HepG2 (cell line): Measurements from ENCODE around the gene MSL3B.

ENCODE experiments used
- ATAC-seq: fragments of 200-7000 bp; cut with Tn5 transposase; 3 replicates; pipeline ENCODE4 v1.9.1; 2020; ENCODE audit warnings: mild to moderate bottlenecking, moderate library complexity
- BruUV-seq: library from RNA; stranded (reverse); fragments of 400-500 nt; replicated peaks from 2 replicates; lab custom pipeline; 2021; lab: Mats Ljungman, UMichigan
- CTCF ChIA-PET: fragments of 300-600 bp; formaldehyde crosslinking; extraction: SDS; loops from one replicate; lab custom pipeline; 2021; ENCODE audit warnings: low total read pairs, inconsistent platforms, low intra/inter-chr PET ratio; lab: Yijun Ruan, JAX
- POLR2A ChIA-PET: fragments of 350-600 bp; sonication (Branson Sonifier 250); formaldehyde crosslinking; loops from one replicate; lab custom pipeline; 2020; ENCODE audit warnings: antibody characterized with exemption, inconsistent platforms; lab: Yijun Ruan, JAX
- DNase-seq: peaks from one replicate; pipeline ENCODE4 v3.0.0-alpha.2; 2015; ENCODE audit warnings: low spot score
- FAIRE-seq: peaks from 3 replicates; lab custom pipeline; 2011; peaks lifted over from hg19 to GRCh38; lab: Jason Lieb, UNC
- H2AFZ ChIP-seq: one replicate; pipeline ENCODE4 v1.6.1; 2011; ENCODE audit warnings: low read length, inconsistent platforms
- H3K27ac ChIP-seq: fragments of 300-600 bp; 3 replicates; pipeline ENCODE4 v1.8.0; 2011; ENCODE audit warnings: mixed run types, mild to moderate bottlenecking, mixed read lengths, low read length, inconsistent platforms; ENCODE audit not compliant: insufficient read depth; ENCODE audit errors: extremely low read length
- H3K27me3 ChIP-seq, 2 experiments: fragments of 200-600 bp in 1 of 2; 2 replicates in 1 of 2; 3 replicates in 1 of 2; pipeline versions ENCODE4 v1.6.0 to v1.8.0; 2011; ENCODE audit warnings: low read length in 2 of 2, mild to moderate bottlenecking in 2 of 2, moderate library complexity in 2 of 2, inconsistent platforms in 1 of 2; ENCODE audit not compliant: insufficient read depth in 2 of 2, control insufficient read depth in 1 of 2
- H3K36me3 ChIP-seq, 2 experiments: fragments of 200-600 bp in 1 of 2; replicated peaks in 1 of 2; 2 replicates in 1 of 2; 3 replicates in 1 of 2; pipeline versions ENCODE4 v1.5.1 to v1.8.0; 2011; ENCODE audit warnings: low read length in 2 of 2, inconsistent platforms in 1 of 2; ENCODE audit not compliant: insufficient read depth in 2 of 2, control insufficient read depth in 1 of 2
- H3K4me1 ChIP-seq: 2 replicates; pipeline ENCODE4 v1.5.1; 2012; ENCODE audit warnings: low read length, inconsistent platforms; ENCODE audit not compliant: insufficient read depth
- H3K4me2 ChIP-seq: 2 replicates; pipeline ENCODE4 v1.6.0; 2011; ENCODE audit warnings: low read depth, low read length, inconsistent platforms
- H3K4me3 ChIP-seq, 3 experiments: fragments of 200-600 bp in 1 of 3; sonication (generic), shearing (Covaris generic) in 1 of 3; replicated peaks in 1 of 3; 2 replicates each; pipeline ENCODE4 v1.5.1; 2011 to 2016; ENCODE audit warnings: low read length in 3 of 3, inconsistent platforms in 2 of 3, low read depth in 2 of 3, mild to moderate bottlenecking in 2 of 3, control low read depth in 1 of 3, mixed read lengths in 1 of 3; ENCODE audit not compliant: insufficient read depth in 1 of 3
- H3K79me2 ChIP-seq: one replicate; pipeline ENCODE4 v1.6.1; 2011; ENCODE audit warnings: low read length, inconsistent platforms; ENCODE audit not compliant: insufficient read depth
- H3K9ac ChIP-seq: 2 replicates; pipeline ENCODE4 v1.6.0; 2011; ENCODE audit warnings: mild to moderate bottlenecking, low read depth, low read length, inconsistent platforms; ENCODE audit not compliant: insufficient read depth
- H3K9me3 ChIP-seq: 2 replicates; pipeline ENCODE4 v1.5.1; 2012; ENCODE audit warnings: mild to moderate bottlenecking, low read length
- H4K20me1 ChIP-seq: 2 replicates; pipeline ENCODE4 v1.6.0; 2011; ENCODE audit warnings: inconsistent platforms, mild to moderate bottlenecking, low read length, moderate library complexity; ENCODE audit not compliant: insufficient read depth
- BHLHE40 ChIP-seq: IDR thresholded peaks from 2 replicates; pipeline ENCODE4 v1.6.1; 2011; ENCODE audit warnings: low read length, improper control_type of control experiment
- NCOA2 ChIP-seq: sonication (generic); formaldehyde crosslinking; IDR thresholded peaks from 2 replicates; pipeline ENCODE4 v1.8.0; 2022; ENCODE audit warnings: inconsistent platforms
- NFATC3 ChIP-seq: sonication (generic); formaldehyde crosslinking; IDR thresholded peaks from 2 replicates; pipeline ENCODE4 v1.5.1; 2020; ENCODE audit warnings: mild to moderate bottlenecking, missing genetic modification reagents
- PBX2 ChIP-seq: IDR thresholded peaks from 2 replicates; pipeline ENCODE4 v1.6.1; 2016; ENCODE audit warnings: control low read depth
- RNF219 ChIP-seq: sonication (generic); formaldehyde crosslinking; IDR thresholded peaks from 2 replicates; pipeline ENCODE4 v1.5.0; 2020; ENCODE audit warnings: mild to moderate bottlenecking, missing genetic modification reagents
- TSC22D2 ChIP-seq: sonication (generic); formaldehyde crosslinking; IDR thresholded peaks from 2 replicates; pipeline ENCODE4 v1.5.1; 2020; ENCODE audit warnings: missing genetic modification reagents, mild to moderate bottlenecking, borderline replicate concordance
- ZBTB2 ChIP-seq: sonication (generic); formaldehyde crosslinking; IDR thresholded peaks from 2 replicates; pipeline ENCODE4 v1.8.0; 2022; ENCODE audit warnings: low read depth, missing genetic modification reagents
- ZNF264 ChIP-seq: sonication (generic); formaldehyde crosslinking; IDR thresholded peaks from 2 replicates; pipeline ENCODE4 v1.4.0; 2020; ENCODE audit warnings: missing genetic modification reagents
- WGBS: methylation state at CpG from one replicate; pipeline ENCODE4 v1.1.6; 2017; ENCODE audit warnings: low lambda C conversion rate; 5-methylcytosine and 5-hydroxymethylcytosine counted together
- in situ Hi-C: cut with HindIII; loops from 2 replicates; pipeline ENCODE4 v1.10.0; 2017; ENCODE audit warnings: low pct_unique_long_range_greater_than_20kb; ENCODE audit not compliant: extremely low pct_ligation_motif_present
- intact Hi-C: fragments of 100-400 bp; cut with micrococcal nuclease; formaldehyde crosslinking; loops from one replicate; pipeline ENCODE4 v1.10.0; 2022; ENCODE audit not compliant: unreplicated experiment
- TF ChIP-seq, protein P1 (sequence below), 2 experiments: fragments of 450-650 bp in 1 of 2; sonication (generic) in 1 of 2; formaldehyde crosslinking; IDR thresholded peaks; 2 replicates each; pipeline versions ENCODE4 v1.5.0 to v1.8.0; 2020 to 2022; ENCODE audit warnings: mild to moderate bottlenecking in 1 of 2, missing genetic modification reagents in 1 of 2
- TF ChIP-seq, protein P2 (sequence below): sonication (generic); formaldehyde crosslinking; IDR thresholded peaks from 2 replicates; pipeline ENCODE4 v1.5.0; 2020; ENCODE audit warnings: mild to moderate bottlenecking, missing genetic modification reagents

The MSL3B gene

GRCh38 chr2:233821709-233822100 is 46.5 kb downstream of the MSL3B start:
- H3K9me3 ChIP-seq: no peaks in the 10 kb centered on the region
- H2AFZ ChIP-seq: no peak overlapping the region
- no TSS peak for BruUV-seq
- H3K36me3 ChIP-seq: no peaks in the 10 kb centered on the region
- H3K27me3 ChIP-seq: peaks cover 8 to 29% of the 10 kb centered on the region in 2 experiments
- intact Hi-C loops (no loop called here), in situ Hi-C loops (no loop called here)
- ChIA-PET POLR2A (no interaction called here), CTCF (no interaction called here)
- no peak for ATAC-seq
- H3K9ac ChIP-seq: no peak overlapping the region
- DNase-seq: no peak
- no peaks in the 10 kb centered on the region for H3K79me2 ChIP-seq
- H3K4me3 ChIP-seq: no peak overlapping the region
- H4K20me1 ChIP-seq: no peaks in the 10 kb centered on the region
- no peak overlapping the region for H3K4me2 ChIP-seq
- no peak for TF ChIP-seq ZBTB2 (CRISPR knock-in tag)
- TF ChIP-seq, protein P1, sequence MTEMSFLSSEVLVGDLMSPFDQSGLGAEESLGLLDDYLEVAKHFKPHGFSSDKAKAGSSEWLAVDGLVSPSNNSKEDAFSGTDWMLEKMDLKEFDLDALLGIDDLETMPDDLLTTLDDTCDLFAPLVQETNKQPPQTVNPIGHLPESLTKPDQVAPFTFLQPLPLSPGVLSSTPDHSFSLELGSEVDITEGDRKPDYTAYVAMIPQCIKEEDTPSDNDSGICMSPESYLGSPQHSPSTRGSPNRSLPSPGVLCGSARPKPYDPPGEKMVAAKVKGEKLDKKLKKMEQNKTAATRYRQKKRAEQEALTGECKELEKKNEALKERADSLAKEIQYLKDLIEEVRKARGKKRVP (CRISPR knock-in tag; IDR thresholded peaks at IDR 0.05): no peak
- TF ChIP-seq TSC22D2 (CRISPR knock-in tag): no peak
- FAIRE-seq: no peak
- WGBS: 84% methylated on average over 5 of the region's 8 CpGs
- H3K4me1 ChIP-seq: peaks cover 21% of the 10 kb centered on the region
- no peak overlapping the region for H3K27ac ChIP-seq

GRCh38 chr2:233821196-233821595 is 47.0 kb downstream of the MSL3B start:
- intact Hi-C loops: no loop called here
- no peaks in the 10 kb centered on the region for H3K36me3 ChIP-seq
- H3K4me3 ChIP-seq: no peak overlapping the region
- no peak for FAIRE-seq
- H4K20me1 ChIP-seq: no peaks in the 10 kb centered on the region
- BruUV-seq: no TSS peak
- ATAC-seq: no peak
- no peak for DNase-seq
- ChIA-PET POLR2A (no interaction called here), CTCF (no interaction called here)
- no peaks in the 10 kb centered on the region for H3K79me2 ChIP-seq
- H3K9me3 ChIP-seq: no peaks in the 10 kb centered on the region
- no peak overlapping the region for H3K9ac ChIP-seq
- H3K4me1 ChIP-seq: peaks cover 23% of the 10 kb centered on the region
- peaks cover 8 to 34% of the 10 kb centered on the region in 2 experiments for H3K27me3 ChIP-seq
- in situ Hi-C loops: no loop called here
- WGBS: 40% methylated on average over 3 of the region's 3 CpGs
- H3K4me2 ChIP-seq: no peak overlapping the region
- H3K27ac ChIP-seq: no peak overlapping the region
- no peak overlapping the region for H2AFZ ChIP-seq
- TF ChIP-seq, protein P2, sequence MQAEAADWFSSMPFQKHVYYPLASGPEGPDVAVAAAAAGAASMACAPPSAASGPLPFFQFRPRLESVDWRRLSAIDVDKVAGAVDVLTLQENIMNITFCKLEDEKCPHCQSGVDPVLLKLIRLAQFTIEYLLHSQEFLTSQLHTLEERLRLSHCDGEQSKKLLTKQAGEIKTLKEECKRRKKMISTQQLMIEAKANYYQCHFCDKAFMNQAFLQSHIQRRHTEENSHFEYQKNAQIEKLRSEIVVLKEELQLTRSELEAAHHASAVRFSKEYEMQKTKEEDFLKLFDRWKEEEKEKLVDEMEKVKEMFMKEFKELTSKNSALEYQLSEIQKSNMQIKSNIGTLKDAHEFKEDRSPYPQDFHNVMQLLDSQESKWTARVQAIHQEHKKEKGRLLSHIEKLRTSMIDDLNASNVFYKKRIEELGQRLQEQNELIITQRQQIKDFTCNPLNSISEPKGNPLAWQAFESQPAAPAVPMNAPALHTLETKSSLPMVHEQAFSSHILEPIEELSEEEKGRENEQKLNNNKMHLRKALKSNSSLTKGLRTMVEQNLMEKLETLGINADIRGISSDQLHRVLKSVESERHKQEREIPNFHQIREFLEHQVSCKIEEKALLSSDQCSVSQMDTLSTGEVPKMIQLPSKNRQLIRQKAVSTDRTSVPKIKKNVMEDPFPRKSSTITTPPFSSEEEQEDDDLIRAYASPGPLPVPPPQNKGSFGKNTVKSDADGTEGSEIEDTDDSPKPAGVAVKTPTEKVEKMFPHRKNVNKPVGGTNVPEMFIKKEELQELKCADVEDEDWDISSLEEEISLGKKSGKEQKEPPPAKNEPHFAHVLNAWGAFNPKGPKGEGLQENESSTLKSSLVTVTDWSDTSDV (CRISPR knock-in tag): no peak
- TF ChIP-seq PBX2 (CRISPR knock-in tag): no peak
- no peak for TF ChIP-seq ZNF264
- no peak for TF ChIP-seq NCOA2
- no peak for TF ChIP-seq NFATC3 (CRISPR knock-in tag)
- no peak for TF ChIP-seq RNF219
- no peak for TF ChIP-seq BHLHE40
